GM12878 (cell line): ENCODE measurements around the gene BCL2L14. TPM values are rescaled to one million over a fixed set of nuclear protein-coding genes. Genes with fewer than 3 reads are reported as not detected.

Experiments
- BACH1 ChIP-seq: fragments of 450-650 bp; IDR thresholded peaks from 2 replicates; pipeline ENCODE4 v1.6.1; 2017; ENCODE audit warnings: mild to moderate bottlenecking, borderline replicate concordance
- CREM ChIP-seq: IDR thresholded peaks from 2 replicates; pipeline ENCODE4 v1.6.1; 2014; ENCODE audit warnings: antibody characterized with exemption, low read depth
- NBN ChIP-seq: fragments of 450-650 bp; IDR thresholded peaks from 2 replicates; pipeline ENCODE4 v1.6.1; 2016
- NFXL1 ChIP-seq: fragments of 450-650 bp; IDR thresholded peaks from 2 replicates; pipeline ENCODE4 v1.6.1; 2017; ENCODE audit warnings: antibody characterized with exemption, mild to moderate bottlenecking, borderline replicate concordance
- NR2F1 ChIP-seq: fragments of 450-650 bp; conservative IDR thresholded peaks from 2 replicates; pipeline ENCODE4 v1.6.1; 2017; ENCODE audit warnings: mild to moderate bottlenecking
- PAX8 ChIP-seq: fragments of 450-650 bp; IDR thresholded peaks from 2 replicates; pipeline ENCODE4 v1.6.1; 2017; ENCODE audit warnings: mild to moderate bottlenecking, moderate library complexity
- PBX3 ChIP-seq: IDR thresholded peaks from 2 replicates; pipeline ENCODE4 v1.6.1; 2011; ENCODE audit warnings: mild to moderate bottlenecking, low read depth, low read length, moderate library complexity; ENCODE audit not compliant: insufficient replicate concordance
- ZNF274 ChIP-seq: IDR thresholded peaks from one replicate; pipeline ENCODE4 v1.8.0; 2011; ENCODE audit not compliant: insufficient read length, insufficient read depth
- ZNF384 ChIP-seq: IDR thresholded peaks from 2 replicates; pipeline ENCODE4 v1.6.1; 2012; ENCODE audit warnings: low read depth, mild to moderate bottlenecking, low read length, improper control_type of control experiment, borderline replicate concordance
- ZNF622 ChIP-seq: fragments of 450-650 bp; IDR thresholded peaks from 2 replicates; pipeline ENCODE4 v1.6.1; 2017; ENCODE audit warnings: mild to moderate bottlenecking, inconsistent platforms
- polyA plus RNA-seq, 11 experiments: library from polyadenylated mRNA; depleted of rRNA in 4 of 11; unstranded in 6 of 11; stranded (reverse) in 5 of 11; fragments of >200 nt; fragmentation: Nextera tagmentation in 4 of 11; fragmentation: Illumina TruSeq in 1 of 11; extraction: Ambion mirVana in 4 of 11; extraction: Trizol in 1 of 11; gene quantifications; 1 replicate in 1 of 11; 2 replicates in 10 of 11; pipeline versions ENCODE4 v1.2.1 to v1.2.3, GENCODE V29; 2011 to 2016; ENCODE audit warnings: inconsistent platforms in 2 of 11, missing spikeins in 2 of 11, low read depth in 1 of 11
- total RNA-seq, 4 experiments: library from RNA; depleted of rRNA in 3 of 4; stranded (reverse); fragments of >200 nt in 3 of 4; fragmentation: Illumina TruSeq in 1 of 4; extraction: Trizol in 1 of 4; gene quantifications; 2 replicates each; pipeline versions ENCODE4 v1.2.1 to v1.2.3, GENCODE V29; 2013 to 2021
- TF ChIP-seq, protein P1 (sequence below): fragments of 450-650 bp; IDR thresholded peaks from 2 replicates; pipeline ENCODE4 v1.6.1; 2017; ENCODE audit warnings: mild to moderate bottlenecking, moderate library complexity

BCL2L14 gene
- total and polyA plus RNA-seq, 10 of the 15 experiments (the other 5 are each of a cell fraction or from before 2014, with no cell fraction given) = 0.59 to 2.5 (median 0.90) TPM

DNA sequence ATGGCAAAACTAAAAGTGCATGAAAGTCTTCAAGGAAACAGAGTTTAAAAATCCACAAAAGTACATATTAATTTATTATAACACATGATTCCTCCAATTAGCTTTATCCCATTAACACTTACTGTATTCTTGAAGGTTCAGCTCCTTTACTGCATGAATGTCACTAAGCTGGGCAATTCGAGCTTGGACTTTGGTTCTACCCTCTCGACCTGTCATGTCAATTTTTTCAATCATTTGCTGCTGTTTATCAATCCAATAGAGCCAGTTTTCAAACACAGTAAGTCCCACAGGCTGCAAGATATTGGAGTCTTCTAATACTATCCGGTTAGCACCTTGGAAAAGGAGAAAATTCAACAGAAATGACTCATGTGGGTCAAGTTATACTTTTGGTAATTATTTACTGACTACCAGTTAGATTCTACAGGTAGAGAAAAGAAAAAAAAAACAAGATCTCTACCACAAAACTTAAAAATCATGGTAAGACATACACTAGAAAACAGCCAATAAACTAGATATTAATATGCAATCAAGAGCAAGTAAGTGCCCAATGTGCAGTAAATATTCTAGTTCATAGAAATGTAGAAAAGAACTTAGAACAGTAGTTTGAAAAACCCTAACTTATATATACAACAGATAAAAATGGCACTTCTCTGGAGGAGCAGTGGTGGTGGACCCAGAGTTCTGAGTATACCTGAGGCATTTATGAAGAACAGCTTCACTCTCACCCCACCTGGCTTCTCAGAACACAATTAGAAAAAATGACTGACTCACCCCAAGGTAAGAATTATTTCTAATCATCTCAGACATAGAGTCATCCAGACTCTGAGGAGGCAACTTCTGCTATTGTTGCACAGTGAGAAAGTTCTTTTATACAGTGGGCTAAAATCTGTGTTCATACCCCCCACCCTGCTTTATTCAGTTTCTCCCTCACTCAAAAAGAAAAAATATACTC, 67.7 kb downstream of the BCL2L14 start (continued):
- TF ChIP-seq, protein P1, sequence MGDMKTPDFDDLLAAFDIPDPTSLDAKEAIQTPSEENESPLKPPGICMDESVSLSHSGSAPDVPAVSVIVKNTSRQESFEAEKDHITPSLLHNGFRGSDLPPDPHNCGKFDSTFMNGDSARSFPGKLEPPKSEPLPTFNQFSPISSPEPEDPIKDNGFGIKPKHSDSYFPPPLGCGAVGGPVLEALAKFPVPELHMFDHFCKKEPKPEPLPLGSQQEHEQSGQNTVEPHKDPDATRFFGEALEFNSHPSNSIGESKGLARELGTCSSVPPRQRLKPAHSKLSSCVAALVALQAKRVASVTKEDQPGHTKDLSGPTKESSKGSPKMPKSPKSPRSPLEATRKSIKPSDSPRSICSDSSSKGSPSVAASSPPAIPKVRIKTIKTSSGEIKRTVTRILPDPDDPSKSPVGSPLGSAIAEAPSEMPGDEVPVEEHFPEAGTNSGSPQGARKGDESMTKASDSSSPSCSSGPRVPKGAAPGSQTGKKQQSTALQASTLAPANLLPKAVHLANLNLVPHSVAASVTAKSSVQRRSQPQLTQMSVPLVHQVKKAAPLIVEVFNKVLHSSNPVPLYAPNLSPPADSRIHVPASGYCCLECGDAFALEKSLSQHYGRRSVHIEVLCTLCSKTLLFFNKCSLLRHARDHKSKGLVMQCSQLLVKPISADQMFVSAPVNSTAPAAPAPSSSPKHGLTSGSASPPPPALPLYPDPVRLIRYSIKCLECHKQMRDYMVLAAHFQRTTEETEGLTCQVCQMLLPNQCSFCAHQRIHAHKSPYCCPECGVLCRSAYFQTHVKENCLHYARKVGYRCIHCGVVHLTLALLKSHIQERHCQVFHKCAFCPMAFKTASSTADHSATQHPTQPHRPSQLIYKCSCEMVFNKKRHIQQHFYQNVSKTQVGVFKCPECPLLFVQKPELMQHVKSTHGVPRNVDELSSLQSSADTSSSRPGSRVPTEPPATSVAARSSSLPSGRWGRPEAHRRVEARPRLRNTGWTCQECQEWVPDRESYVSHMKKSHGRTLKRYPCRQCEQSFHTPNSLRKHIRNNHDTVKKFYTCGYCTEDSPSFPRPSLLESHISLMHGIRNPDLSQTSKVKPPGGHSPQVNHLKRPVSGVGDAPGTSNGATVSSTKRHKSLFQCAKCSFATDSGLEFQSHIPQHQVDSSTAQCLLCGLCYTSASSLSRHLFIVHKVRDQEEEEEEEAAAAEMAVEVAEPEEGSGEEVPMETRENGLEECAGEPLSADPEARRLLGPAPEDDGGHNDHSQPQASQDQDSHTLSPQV = no peak
- no peak for TF ChIP-seq NR2F1
- no peak for TF ChIP-seq PAX8
- no peak for TF ChIP-seq CREM
- no peak for TF ChIP-seq NFXL1
- TF ChIP-seq ZNF384 = no peak
- no peak for TF ChIP-seq ZNF622
- TF ChIP-seq PBX3 = no peak
- TF ChIP-seq ZNF274 = no peak
- no peak for TF ChIP-seq BACH1
- TF ChIP-seq NBN = no peak
